BLaER1 (cell line): ENCODE measurements around the gene PRKRIP1.

Source experiments
- H3K27ac ChIP-seq: shearing (Covaris generic); formaldehyde crosslinking; 2 replicates; pipeline ENCODE4 v1.8.1; 2022
- H3K27me3 ChIP-seq: shearing (Covaris generic); formaldehyde crosslinking; 2 replicates; pipeline ENCODE4 v1.8.1; 2022
- H3K36me3 ChIP-seq: shearing (Covaris generic); formaldehyde crosslinking; 2 replicates; pipeline ENCODE4 v1.8.1; 2022
- H3K4me1 ChIP-seq: shearing (Covaris generic); formaldehyde crosslinking; 2 replicates; pipeline ENCODE4 v1.8.1; 2022
- H3K4me2 ChIP-seq: shearing (Covaris generic); formaldehyde crosslinking; 2 replicates; pipeline ENCODE4 v1.8.1; 2022
- H3K4me3 ChIP-seq: shearing (Covaris generic); formaldehyde crosslinking; 2 replicates; pipeline ENCODE4 v1.8.1; 2022
- H3K9ac ChIP-seq: shearing (Covaris generic); formaldehyde crosslinking; 2 replicates; pipeline ENCODE4 v1.8.1; 2022
- H3K9me3 ChIP-seq: shearing (Covaris generic); formaldehyde crosslinking; 2 replicates; pipeline ENCODE4 v1.8.1; 2022
- H4K20me1 ChIP-seq: shearing (Covaris generic); formaldehyde crosslinking; 2 replicates; pipeline ENCODE4 v1.8.1; 2022
- Cebpa-rat ChIP-seq: shearing (Covaris generic); IDR thresholded peaks from 2 replicates; pipeline ENCODE4 v1.8.1; 2022

The PRKRIP1 gene

GRCh38 chr7:102387064-102387463 lies 9.1 kb upstream of the PRKRIP1 start:
- Histone ChIP-seq H3K9me3 (no peaks in the 10 kb centered on the region), H3K27me3 (no peaks in the 10 kb centered on the region), H4K20me1 (peaks cover 21% of the 10 kb centered on the region), H3K27ac (no peak overlapping the region), H3K4me1 (no peaks in the 10 kb centered on the region), H3K4me2 (no peak overlapping the region), H3K9ac (no peak overlapping the region), H3K36me3 (peaks cover 70% of the 10 kb centered on the region), H3K4me3 (no peak overlapping the region)
- TF ChIP-seq Cebpa-rat: no peak

GRCh38 chr7:102389810-102390209 lies 6.4 kb upstream of the PRKRIP1 start:
- Histone ChIP-seq H3K4me2 (no peak overlapping the region), H3K27me3 (no peaks in the 10 kb centered on the region), H3K4me1 (peaks cover 1% of the 10 kb centered on the region), H4K20me1 (peaks cover 28% of the 10 kb centered on the region), H3K27ac (no peak overlapping the region), H3K4me3 (no peak overlapping the region), H3K9me3 (no peaks in the 10 kb centered on the region), H3K9ac (no peak overlapping the region), H3K36me3 (peaks cover 76% of the 10 kb centered on the region)
- TF ChIP-seq Cebpa-rat: no peak

GRCh38 chr7:102390697-102391484 lies 5.3 kb upstream of the PRKRIP1 start:
- Histone ChIP-seq H3K9ac (no peak overlapping the region), H3K4me1 (peaks cover 12% of the 10 kb centered on the region), H3K27me3 (no peaks in the 10 kb centered on the region), H3K4me3 (no peak overlapping the region), H3K4me2 (no peak overlapping the region), H3K27ac (no peak overlapping the region), H3K36me3 (peaks cover 70% of the 10 kb centered on the region), H3K9me3 (no peaks in the 10 kb centered on the region), H4K20me1 (peaks cover 36% of the 10 kb centered on the region)
- TF ChIP-seq Cebpa-rat: no peak

- Histone ChIP-seq H3K4me2 (no peak overlapping the region), H3K4me3 (no peak overlapping the region), H3K9me3 (no peaks in the 10 kb centered on the region), H3K4me1 (peaks cover 18% of the 10 kb centered on the region), H4K20me1 (peaks cover 46% of the 10 kb centered on the region), H3K9ac (no peak overlapping the region), H3K27me3 (no peaks in the 10 kb centered on the region), H3K27ac (no peak overlapping the region), H3K36me3 (peaks cover 56% of the 10 kb centered on the region)
- TF ChIP-seq Cebpa-rat: no peak
Observed at GRCh38 chr7:102392330-102392729, 3.8 kb upstream of the PRKRIP1 start.

GRCh38 chr7:102393467-102393866 lies 2.7 kb upstream of the PRKRIP1 start:
- Histone ChIP-seq H3K9ac (no peak overlapping the region), H3K27me3 (no peaks in the 10 kb centered on the region), H3K4me1 (peaks cover 24% of the 10 kb centered on the region), H3K27ac (no peak overlapping the region), H4K20me1 (peaks cover 48% of the 10 kb centered on the region), H3K36me3 (peaks cover 50% of the 10 kb centered on the region), H3K4me3 (no peak overlapping the region), H3K9me3 (no peaks in the 10 kb centered on the region), H3K4me2 (no peak overlapping the region)
- no peak for TF ChIP-seq Cebpa-rat

- Histone ChIP-seq H3K27ac (peak overlapping the region; percentile 84; the same call in 1 of the 2 replicates), H3K4me2 (peak overlapping the region; percentile 85), H3K9me3 (no peaks in the 10 kb centered on the region), H3K36me3 (peaks cover 61% of the 10 kb centered on the region), H4K20me1 (peaks cover 41% of the 10 kb centered on the region), H3K4me3 (peak overlapping the region; percentile 94), H3K4me1 (peaks cover 24% of the 10 kb centered on the region), H3K27me3 (no peaks in the 10 kb centered on the region), H3K9ac (peak overlapping the region; percentile 95; the same call in 1 of the 2 replicates)
- TF ChIP-seq Cebpa-rat: no peak
Observed at GRCh38 chr7:102395592-102395872, 631 bp upstream of the PRKRIP1 start.

GRCh38 chr7:102396710-102397019 lies 502 bp downstream of the PRKRIP1 start:
- peaks cover 68% of the 10 kb centered on the region for H3K36me3 ChIP-seq
- H3K4me1 ChIP-seq: peaks cover 24% of the 10 kb centered on the region

GRCh38 chr7:102398543-102398942 lies 2.4 kb downstream of the PRKRIP1 start:
- Histone ChIP-seq H3K9ac (no peak overlapping the region), H3K36me3 (peaks cover 68% of the 10 kb centered on the region), H3K9me3 (no peaks in the 10 kb centered on the region), H3K4me1 (peaks cover 24% of the 10 kb centered on the region), H3K27ac (no peak overlapping the region), H3K27me3 (no peaks in the 10 kb centered on the region), H3K4me2 (no peak overlapping the region), H3K4me3 (no peak overlapping the region), H4K20me1 (peaks cover 28% of the 10 kb centered on the region)
- TF ChIP-seq Cebpa-rat: peak; percentile 55; the same call in 1 of the 2 replicates

More at GRCh38 chr7:102396710-102397019, 502 bp downstream of the PRKRIP1 start:
- Histone ChIP-seq H3K4me2 (peak overlapping the region; percentile 98), H3K9ac (peak overlapping the region; percentile 95), H4K20me1 (peaks cover 30% of the 10 kb centered on the region), H3K9me3 (no peaks in the 10 kb centered on the region), H3K4me3 (peak overlapping the region; percentile 94), H3K27me3 (no peaks in the 10 kb centered on the region), H3K27ac (peak overlapping the region; percentile 84)
- TF ChIP-seq Cebpa-rat: no peak

GRCh38 chr7:102400360-102400759 lies 4.2 kb downstream of the PRKRIP1 start:
- H3K27ac ChIP-seq: no peak overlapping the region
- H3K36me3 ChIP-seq: peaks cover 70% of the 10 kb centered on the region
- H3K4me1 ChIP-seq: peaks cover 25% of the 10 kb centered on the region
- H4K20me1 ChIP-seq: peaks cover 31% of the 10 kb centered on the region
- no peaks in the 10 kb centered on the region for H3K27me3 ChIP-seq
- TF ChIP-seq Cebpa-rat: no peak
- H3K4me3 ChIP-seq: no peak overlapping the region
- no peak overlapping the region for H3K9ac ChIP-seq
- H3K9me3 ChIP-seq: no peaks in the 10 kb centered on the region
- H3K4me2 ChIP-seq: no peak overlapping the region

GRCh38 chr7:102403563-102403962 lies 7.4 kb downstream of the PRKRIP1 start:
- H3K4me3 ChIP-seq: no peak overlapping the region
- peaks cover 95% of the 10 kb centered on the region for H3K36me3 ChIP-seq
- no peak overlapping the region for H3K27ac ChIP-seq
- peaks cover 35% of the 10 kb centered on the region for H4K20me1 ChIP-seq
- H3K4me2 ChIP-seq: no peak overlapping the region
- H3K4me1 ChIP-seq: peaks cover 26% of the 10 kb centered on the region
- no peaks in the 10 kb centered on the region for H3K27me3 ChIP-seq
- H3K9me3 ChIP-seq: no peaks in the 10 kb centered on the region
- no peak for TF ChIP-seq Cebpa-rat
- H3K9ac ChIP-seq: no peak overlapping the region
